ENCODE results near the gene EMX1. TPM values are rescaled to one million over a fixed set of nuclear protein-coding genes. Genes with fewer than 3 reads are reported as not detected.

The EMX1 gene
- polyA plus RNA-seq, 1 donor from 2014 or later: 0.33 TPM

- H2AFZ ChIP-seq (ENCODE audit: low read depth, low read length): no peak overlapping the region
- H3K27me3 ChIP-seq (ENCODE audit: insufficient read depth, low read depth, low read length): no peaks in the 10 kb centered on the region
Observed at GRCh38 chr2:72965770-72966450, 48.6 kb downstream of the EMX1 start.

DNA sequence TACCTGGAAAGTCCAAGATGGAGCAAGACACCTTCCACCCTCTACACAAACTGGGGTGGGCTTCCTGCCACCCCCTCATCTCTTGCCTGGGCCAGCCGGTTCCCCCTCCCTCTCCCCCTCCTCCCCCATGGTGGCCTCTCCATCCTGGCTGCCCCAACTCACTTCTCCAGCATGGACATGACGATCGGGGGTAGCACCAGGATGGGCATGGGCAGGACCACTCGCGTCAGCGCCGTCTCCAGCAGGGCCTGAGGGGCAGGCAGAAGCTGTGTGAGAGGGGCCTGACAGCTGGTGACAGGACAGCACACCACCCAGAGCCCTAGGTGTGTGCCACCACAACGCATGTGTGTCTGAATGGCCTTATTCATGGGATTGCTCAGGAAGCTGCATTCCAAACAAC is 51.0 kb downstream of the EMX1 start:
- Histone ChIP-seq H3F3A (ENCODE audit: insufficient read depth, low read length, poor library complexity, severe bottlenecking) (no peaks in the 10 kb centered on the region), H3K9me3 (ENCODE audit: low read length) (no peaks in the 10 kb centered on the region), H3K4me3 (ENCODE audit: low read length) (no peak overlapping the region), H3K36me3 (ENCODE audit: insufficient read depth, low read length) (no peaks in the 10 kb centered on the region), H4K20me1 (ENCODE audit: insufficient read depth) (no peaks in the 10 kb centered on the region), H3K9ac (ENCODE audit: low read length) (no peak overlapping the region), H3K9me2 (ENCODE audit: insufficient read depth, low read length) (no peaks in the 10 kb centered on the region), H3K79me2 (replicated peaks; ENCODE audit: insufficient read depth, low read length) (no peaks in the 10 kb centered on the region), H3K27ac (ENCODE audit: low read length) (no peak overlapping the region), H3K27me3 (ENCODE audit: insufficient read depth, low read depth, low read length) (no peaks in the 10 kb centered on the region), H3K4me2 (ENCODE audit: low read length) (no peak overlapping the region), H2AFZ (ENCODE audit: low read depth, low read length) (no peak overlapping the region)
- TF ChIP-seq SMC3 (conservative IDR thresholded peaks at IDR 0.05; ENCODE audit: poor library complexity): no peak
- TF ChIP-seq REST (IDR thresholded peaks at IDR 0.05; ENCODE audit: borderline replicate concordance): no peak
- no peak for TF ChIP-seq TAF1 (IDR thresholded peaks at IDR 0.05; ENCODE audit: low read depth)
- TF ChIP-seq, protein P1, sequence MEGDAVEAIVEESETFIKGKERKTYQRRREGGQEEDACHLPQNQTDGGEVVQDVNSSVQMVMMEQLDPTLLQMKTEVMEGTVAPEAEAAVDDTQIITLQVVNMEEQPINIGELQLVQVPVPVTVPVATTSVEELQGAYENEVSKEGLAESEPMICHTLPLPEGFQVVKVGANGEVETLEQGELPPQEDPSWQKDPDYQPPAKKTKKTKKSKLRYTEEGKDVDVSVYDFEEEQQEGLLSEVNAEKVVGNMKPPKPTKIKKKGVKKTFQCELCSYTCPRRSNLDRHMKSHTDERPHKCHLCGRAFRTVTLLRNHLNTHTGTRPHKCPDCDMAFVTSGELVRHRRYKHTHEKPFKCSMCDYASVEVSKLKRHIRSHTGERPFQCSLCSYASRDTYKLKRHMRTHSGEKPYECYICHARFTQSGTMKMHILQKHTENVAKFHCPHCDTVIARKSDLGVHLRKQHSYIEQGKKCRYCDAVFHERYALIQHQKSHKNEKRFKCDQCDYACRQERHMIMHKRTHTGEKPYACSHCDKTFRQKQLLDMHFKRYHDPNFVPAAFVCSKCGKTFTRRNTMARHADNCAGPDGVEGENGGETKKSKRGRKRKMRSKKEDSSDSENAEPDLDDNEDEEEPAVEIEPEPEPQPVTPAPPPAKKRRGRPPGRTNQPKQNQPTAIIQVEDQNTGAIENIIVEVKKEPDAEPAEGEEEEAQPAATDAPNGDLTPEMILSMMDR (IDR thresholded peaks at IDR 0.05; ENCODE audit: poor library complexity, severe bottlenecking): no peak
- no peak for TF ChIP-seq RAD21 (conservative IDR thresholded peaks at IDR 0.05)
- TF ChIP-seq MXI1 (conservative IDR thresholded peaks at IDR 0.05; ENCODE audit: poor library complexity, severe bottlenecking): no peak
- TF ChIP-seq EZH2 (IDR thresholded peaks at IDR 0.05; ENCODE audit: borderline replicate concordance, insufficient read depth, low read length, poor library complexity, severe bottlenecking): no peak

More at GRCh38 chr2:72965770-72966450, 48.6 kb downstream of the EMX1 start:
- H3F3A ChIP-seq (ENCODE audit: insufficient read depth, low read length, poor library complexity, severe bottlenecking): no peaks in the 10 kb centered on the region
- no peak overlapping the region for H3K27ac ChIP-seq (ENCODE audit: low read length)
- H3K9me2 ChIP-seq (ENCODE audit: insufficient read depth, low read length): no peaks in the 10 kb centered on the region
- TF ChIP-seq RAD21 (conservative IDR thresholded peaks at IDR 0.05): no peak
- no peak for TF ChIP-seq EZH2 (IDR thresholded peaks at IDR 0.05; ENCODE audit: borderline replicate concordance, insufficient read depth, low read length, poor library complexity, severe bottlenecking)
- TF ChIP-seq REST (IDR thresholded peaks at IDR 0.05; ENCODE audit: borderline replicate concordance): no peak
- TF ChIP-seq MXI1 (conservative IDR thresholded peaks at IDR 0.05; ENCODE audit: poor library complexity, severe bottlenecking): no peak
- TF ChIP-seq TAF1 (IDR thresholded peaks at IDR 0.05; ENCODE audit: low read depth): no peak
- no peak for TF ChIP-seq SMC3 (conservative IDR thresholded peaks at IDR 0.05; ENCODE audit: poor library complexity)
- TF ChIP-seq, protein P1 (IDR thresholded peaks at IDR 0.05; ENCODE audit: poor library complexity, severe bottlenecking): no peak
- no peak for TF ChIP-seq EP300 (conservative IDR thresholded peaks at IDR 0.05; ENCODE audit: poor library complexity, severe bottlenecking)
- TF ChIP-seq POLR2AphosphoS5 (IDR thresholded peaks at IDR 0.05): no peak
- H3K79me2 ChIP-seq (replicated peaks; ENCODE audit: insufficient read depth, low read length): no peaks in the 10 kb centered on the region
- no peak overlapping the region for H3K4me3 ChIP-seq (ENCODE audit: low read length)
- no peaks in the 10 kb centered on the region for H3K36me3 ChIP-seq (ENCODE audit: insufficient read depth, low read length)
- H3K9me3 ChIP-seq (ENCODE audit: low read length): no peaks in the 10 kb centered on the region
- H4K20me1 ChIP-seq (ENCODE audit: insufficient read depth): no peaks in the 10 kb centered on the region
- no peak overlapping the region for H3K9ac ChIP-seq (ENCODE audit: low read length)
- H3K4me2 ChIP-seq (ENCODE audit: low read length): no peak overlapping the region

All from neural cell (in vitro differentiated cells).